T-cell (primary cell): ENCODE results near the gene ZNF74. TPM values are rescaled to one million over a fixed set of nuclear protein-coding genes. Genes with fewer than 3 reads are reported as not detected.
"Not testable (repeated sequence)": the region's sequence is repeated elsewhere in the genome, so short reads cannot be mapped to it uniquely, and the experiment has no call there.

ENCODE experiments used
- ATAC-seq, 4 experiments: fragments of 200-7000 bp in 3 of 4; fragments of 150-1000 bp in 1 of 4; cut with Tn5 transposase; replicated peaks in 1 of 4; 1 replicate in 3 of 4; 2 replicates in 1 of 4; pipeline ENCODE4 v1.10.0; 2021; ENCODE audit warnings: moderate library complexity in 3 of 4, mild to moderate bottlenecking in 2 of 4, moderate number of reproducible peaks in 1 of 4
- CTCF ChIA-PET, 2 donors: fragments of 300-600 bp; sonication (Branson Sonifier 250); formaldehyde crosslinking; loops; one replicate each; lab custom pipeline; 2022; ENCODE audit warnings: antibody characterized with exemption in 2 of 2; lab: Charles Lee
- POLR2A ChIA-PET, 2 donors: fragments of 300-600 bp; sonication (Branson Sonifier 250); formaldehyde crosslinking; loops; one replicate each; lab custom pipeline; 2022; ENCODE audit warnings: antibody characterized with exemption in 2 of 2; lab: Charles Lee
- DNase-seq, 35 experiments: peaks; one replicate each; pipeline versions ENCODE4 v3.0.0 to v3.0.0-alpha.2; 2013 to 2023
- H3K27ac ChIP-seq: one replicate; pipeline ENCODE4 v1.5.1; 2013; ENCODE audit warnings: low read length
- H3K27me3 ChIP-seq, 2 experiments: replicated peaks in 1 of 2; 1 replicate in 1 of 2; 2 replicates in 1 of 2; pipeline versions ENCODE4 v1.6.1 to v1.7.0; 2013; ENCODE audit warnings: low read length in 1 of 2, mixed read lengths in 1 of 2; ENCODE audit not compliant: control insufficient read depth in 2 of 2, insufficient read depth in 2 of 2; ENCODE audit errors: extremely low read depth in 1 of 2
- H3K36me3 ChIP-seq, 2 donors: 1 replicate in 1 of 2; 2 replicates in 1 of 2; pipeline versions ENCODE4 v1.6.1 to v1.7.0; 2013; ENCODE audit warnings: low read length in 1 of 2; ENCODE audit not compliant: control insufficient read depth in 2 of 2, insufficient read depth in 1 of 2; ENCODE audit errors: extremely low read depth in 1 of 2
- H3K4me1 ChIP-seq, 2 experiments: 1 replicate in 1 of 2; 2 replicates in 1 of 2; pipeline versions ENCODE4 v1.6.1 to v1.7.0; 2013; ENCODE audit warnings: low read length in 2 of 2, mixed read lengths in 1 of 2; ENCODE audit not compliant: insufficient read depth in 2 of 2, control insufficient read depth in 1 of 2; ENCODE audit errors: extremely low read depth in 1 of 2
- H3K4me3 ChIP-seq, 2 donors: 1 replicate in 1 of 2; 2 replicates in 1 of 2; pipeline versions ENCODE4 v1.5.1 to v1.7.0; 2013; ENCODE audit warnings: mild to moderate bottlenecking in 2 of 2, low read length in 1 of 2, moderate library complexity in 1 of 2; ENCODE audit not compliant: control insufficient read depth in 1 of 2; ENCODE audit errors: extremely low read depth in 1 of 2
- H3K9me3 ChIP-seq: 2 replicates; pipeline ENCODE4 v1.7.0; 2013
- H3K27ac Mint-ChIP-seq, 2 donors: one replicate each; pipeline ENCODE4 v1.8.0; 2020 to 2021; ENCODE audit warnings: mild to moderate bottlenecking in 2 of 2, mixed read lengths in 2 of 2
- H3K27me3 Mint-ChIP-seq, 2 donors: one replicate each; pipeline ENCODE4 v1.8.0; 2021 to 2022; ENCODE audit warnings: mixed read lengths in 2 of 2
- H3K36me3 Mint-ChIP-seq: one replicate; pipeline ENCODE4 v1.8.0; 2021; ENCODE audit warnings: mixed read lengths
- H3K4me1 Mint-ChIP-seq, 3 donors: one replicate each; pipeline ENCODE4 v1.8.0; 2020 to 2022; ENCODE audit warnings: mixed read lengths in 3 of 3, mild to moderate bottlenecking in 1 of 3
- H3K4me3 Mint-ChIP-seq, 3 donors: one replicate each; pipeline ENCODE4 v1.8.0; 2020 to 2022; ENCODE audit warnings: mild to moderate bottlenecking in 3 of 3, mixed read lengths in 3 of 3, moderate library complexity in 3 of 3
- H3K9me3 Mint-ChIP-seq, 3 donors: one replicate each; pipeline ENCODE4 v1.8.0; 2020 to 2022; ENCODE audit warnings: mixed read lengths in 3 of 3
- whole genome bisulfite sequencing: methylation state at CpG from one replicate; pipeline ENCODE4 v1.1.5; 2013; ENCODE audit warnings: missing lambda C conversion rate; ENCODE audit not compliant: insufficient coverage; 5-methylcytosine and 5-hydroxymethylcytosine counted together
- total RNA-seq, 35 experiments: library from RNA in 6 of 35; stranded (reverse) in 6 of 35; fragments of 120-200 nt in 1 of 35; gene quantifications; one replicate each; pipeline versions ENCODE4 v1.2.1 to v1.2.4 and lab custom pipeline; 2013 to 2026

Gene ZNF74
- total RNA-seq, 5 donors from 2014 or later (not counting 1 experiment from before 2014, with no cell fraction given), result 6.8 to 19.7 (median 17.3) TPM

- H3K27ac ChIP-seq, H3K4me1 Mint-ChIP-seq, H3K4me3 ChIP-seq, H3K27ac Mint-ChIP-seq, CTCF ChIA-PET, H3K36me3 Mint-ChIP-seq, ATAC-seq, H3K9me3 Mint-ChIP-seq, H3K27me3 Mint-ChIP-seq, DNase-seq, H3K4me1 ChIP-seq, H3K27me3 ChIP-seq, H3K36me3 ChIP-seq, H3K9me3 ChIP-seq, H3K4me3 Mint-ChIP-seq, POLR2A ChIA-PET: not testable (repeated sequence)
- WGBS, result 93% methylated on average over 10 of the region's 70 CpGs
Measured at GRCh38 chr22:20357967-20358366, 36.0 kb upstream of the ZNF74 start.

GRCh38 chr22:20358503-20359239 lies 35.3 kb upstream of the ZNF74 start:
- H3K4me3 Mint-ChIP-seq, H3K9me3 ChIP-seq, POLR2A ChIA-PET, H3K36me3 Mint-ChIP-seq, H3K4me3 ChIP-seq, CTCF ChIA-PET, DNase-seq, H3K36me3 ChIP-seq, H3K27me3 Mint-ChIP-seq, H3K27ac ChIP-seq, ATAC-seq, H3K9me3 Mint-ChIP-seq, H3K4me1 Mint-ChIP-seq, H3K27me3 ChIP-seq, H3K4me1 ChIP-seq, H3K27ac Mint-ChIP-seq: not testable (repeated sequence)
- 91% methylated on average over 31 of the region's 103 CpGs for WGBS

DNA sequence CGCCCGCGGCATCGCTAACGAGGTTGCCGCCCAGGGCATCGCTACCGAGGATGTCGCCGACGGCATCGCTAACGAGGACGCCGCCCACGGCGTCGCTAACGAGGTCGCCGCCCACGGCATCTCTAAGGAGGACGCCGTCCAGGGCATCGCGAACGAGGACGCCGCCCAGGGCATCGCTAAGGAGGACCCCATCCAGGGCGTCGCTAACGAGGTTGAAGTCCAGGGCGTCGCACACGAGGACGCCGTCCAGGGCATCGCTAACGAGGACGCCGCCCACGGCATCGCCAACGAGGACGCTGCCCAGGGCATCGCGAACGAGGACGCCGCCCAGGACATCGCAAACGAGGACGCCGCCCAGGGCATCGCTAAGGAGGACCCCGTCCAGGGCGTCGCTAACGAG lies 33.7 kb upstream of the ZNF74 start:
- CTCF ChIA-PET, H3K9me3 ChIP-seq, POLR2A ChIA-PET, H3K27ac ChIP-seq, H3K4me3 ChIP-seq, H3K27me3 ChIP-seq, DNase-seq, ATAC-seq, H3K27ac Mint-ChIP-seq, H3K27me3 Mint-ChIP-seq, H3K4me3 Mint-ChIP-seq, H3K4me1 ChIP-seq, H3K36me3 ChIP-seq, H3K36me3 Mint-ChIP-seq, H3K9me3 Mint-ChIP-seq: not testable (repeated sequence)
- H3K4me1 Mint-ChIP-seq, result peaks cover 14 to 22% (median 18%) of the 10 kb centered on the region in 3 donors
- 92% methylated on average over 27 of the region's 60 CpGs for WGBS

- H3K9me3 ChIP-seq, H3K27me3 ChIP-seq, H3K9me3 Mint-ChIP-seq, H3K36me3 ChIP-seq, H3K36me3 Mint-ChIP-seq, H3K4me3 Mint-ChIP-seq, H3K27ac ChIP-seq, CTCF ChIA-PET, H3K4me3 ChIP-seq, POLR2A ChIA-PET, H3K27me3 Mint-ChIP-seq, H3K27ac Mint-ChIP-seq, DNase-seq, H3K4me1 ChIP-seq, ATAC-seq: not testable (repeated sequence)
- WGBS, result 95% methylated on average over 91 of the region's 145 CpGs
- peaks cover 17 to 24% (median 20%) of the 10 kb centered on the region in 3 donors for H3K4me1 Mint-ChIP-seq
Measured at GRCh38 chr22:20360866-20361751, 32.8 kb upstream of the ZNF74 start.

DNA sequence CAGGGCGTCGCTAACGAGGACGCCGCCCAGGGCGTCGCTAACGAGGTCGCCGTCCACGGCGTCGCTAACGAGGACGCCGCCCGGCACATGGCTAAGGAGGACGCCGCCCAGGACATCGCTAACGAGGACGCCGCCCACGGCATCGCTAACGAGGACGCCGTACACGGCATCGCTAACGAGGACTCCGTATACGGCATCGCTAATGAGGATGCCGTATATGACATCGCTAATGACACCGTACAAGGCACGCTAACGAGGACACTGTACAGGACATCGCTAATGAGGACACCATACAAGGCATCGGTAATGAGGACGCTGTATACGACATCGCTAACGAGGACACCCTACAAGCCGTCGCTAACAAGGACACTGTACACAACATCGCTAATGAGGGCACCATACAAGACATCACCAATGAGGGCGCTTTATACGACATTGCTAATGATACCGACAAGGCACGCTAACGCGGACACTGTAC lies 32.2 kb upstream of the ZNF74 start:
- H3K4me1 ChIP-seq, H3K9me3 ChIP-seq, H3K36me3 ChIP-seq, H3K27ac ChIP-seq, DNase-seq, ATAC-seq, H3K36me3 Mint-ChIP-seq, CTCF ChIA-PET, H3K27ac Mint-ChIP-seq, H3K27me3 Mint-ChIP-seq, H3K27me3 ChIP-seq, POLR2A ChIA-PET, H3K4me3 ChIP-seq, H3K4me3 Mint-ChIP-seq, H3K9me3 Mint-ChIP-seq: not testable (repeated sequence)
- WGBS, result 97% methylated on average over 34 of the region's 54 CpGs
- peaks cover 17 to 24% (median 20%) of the 10 kb centered on the region in 3 donors for H3K4me1 Mint-ChIP-seq

DNA sequence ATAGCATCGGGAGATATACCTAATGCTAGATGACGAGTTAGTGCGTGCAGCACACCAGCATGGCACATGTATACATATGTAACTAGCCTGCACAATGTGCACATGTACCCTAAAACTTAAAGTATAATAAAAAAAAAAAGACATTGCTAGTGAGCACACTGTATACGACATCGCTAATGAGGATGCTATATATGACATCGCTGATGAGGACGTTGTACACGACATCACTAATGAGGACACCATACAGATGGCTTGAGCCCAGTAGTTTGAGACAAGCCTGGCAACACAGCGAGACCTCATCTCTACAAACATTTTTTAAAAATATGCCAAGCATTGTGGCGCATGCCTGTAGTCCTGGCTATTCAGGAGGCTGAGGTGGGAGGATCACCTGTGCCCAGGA lies 31.5 kb upstream of the ZNF74 start:
- H3K4me1 ChIP-seq, POLR2A ChIA-PET, H3K36me3 Mint-ChIP-seq, CTCF ChIA-PET, H3K36me3 ChIP-seq, H3K9me3 ChIP-seq, H3K27me3 Mint-ChIP-seq, H3K27ac Mint-ChIP-seq, H3K9me3 Mint-ChIP-seq, ATAC-seq, H3K27ac ChIP-seq, H3K27me3 ChIP-seq, H3K4me3 ChIP-seq, H3K4me3 Mint-ChIP-seq, DNase-seq: not testable (repeated sequence)
- H3K4me1 Mint-ChIP-seq, result peaks cover 17 to 24% (median 20%) of the 10 kb centered on the region in 3 donors
- WGBS, result 100% methylated on average over 3 of the region's 10 CpGs
